Caco-2 (cell line): ENCODE data around the gene NMNAT3. TPM values are rescaled to one million over a fixed set of nuclear protein-coding genes. Genes with fewer than 3 reads are reported as not detected.

ENCODE experiments used
- BruUV-seq: library from RNA; stranded (reverse); fragments of 400-500 nt; replicated peaks from 2 replicates; lab custom pipeline; 2021; lab: Mats Ljungman, UMichigan
- CTCF ChIA-PET: fragments of 300-600 bp; sonication (Branson Sonifier 250); formaldehyde crosslinking; loops from one replicate; lab custom pipeline; 2022; ENCODE audit warnings: antibody characterized with exemption; lab: Charles Lee
- POLR2A ChIA-PET: fragments of 300-600 bp; sonication (Branson Sonifier 250); formaldehyde crosslinking; loops from one replicate; lab custom pipeline; 2022; ENCODE audit warnings: antibody characterized with exemption; lab: Charles Lee
- DNase-seq, 2 experiments: peaks; one replicate each; pipeline versions ENCODE4 v3.0.0 to v3.0.0-alpha.2; 2020 to 2022
- H3K27me3 ChIP-seq: replicated peaks from 2 replicates; pipeline ENCODE4 v1.6.0; 2011; ENCODE audit warnings: low read length; ENCODE audit not compliant: control insufficient read depth, insufficient read depth
- H3K36me3 ChIP-seq: 2 replicates; pipeline ENCODE4 v1.5.1; 2011; ENCODE audit warnings: low read length; ENCODE audit not compliant: control insufficient read depth, insufficient read depth
- H3K4me1 ChIP-seq: fragments of 250-450 bp; sonication (Bioruptor Pico); 2 replicates; pipeline ENCODE4 v1.5.1; 2020; ENCODE audit warnings: mild to moderate bottlenecking
- H3K4me3 ChIP-seq: 2 replicates; pipeline ENCODE4 v1.5.1; 2011; ENCODE audit warnings: low read depth, mild to moderate bottlenecking, control low read depth, low read length
- H3K9me3 ChIP-seq: fragments of 250-450 bp; sonication (Bioruptor Pico); 2 replicates; pipeline ENCODE4 v1.5.1; 2020; ENCODE audit warnings: mild to moderate bottlenecking, moderate library complexity
- H3K27ac Mint-ChIP-seq: one replicate; pipeline ENCODE4 v1.8.0; 2022; ENCODE audit warnings: mixed read lengths; ENCODE audit not compliant: unreplicated experiment
- H3K27me3 Mint-ChIP-seq: one replicate; pipeline ENCODE4 v1.8.0; 2022; ENCODE audit warnings: mixed read lengths; ENCODE audit not compliant: insufficient read depth, unreplicated experiment
- H3K36me3 Mint-ChIP-seq: one replicate; pipeline ENCODE4 v1.8.0; 2022; ENCODE audit warnings: mild to moderate bottlenecking, mixed read lengths; ENCODE audit not compliant: insufficient read depth, unreplicated experiment
- H3K4me1 Mint-ChIP-seq: one replicate; pipeline ENCODE4 v1.8.0; 2022; ENCODE audit warnings: low read depth, mixed read lengths; ENCODE audit not compliant: unreplicated experiment
- H3K4me3 Mint-ChIP-seq: one replicate; pipeline ENCODE4 v1.8.0; 2022; ENCODE audit warnings: mild to moderate bottlenecking, moderate library complexity, mixed read lengths; ENCODE audit not compliant: unreplicated experiment
- H3K9me3 Mint-ChIP-seq: one replicate; pipeline ENCODE4 v1.8.0; 2022; ENCODE audit warnings: mixed read lengths; ENCODE audit not compliant: unreplicated experiment
- CTCF ChIP-seq, 2 experiments: fragments of 200-600 bp in 1 of 2; IDR thresholded peaks; 1 replicate in 1 of 2; 2 replicates in 1 of 2; pipeline versions ENCODE4 v1.5.1 to v1.8.0; 2011 to 2022; ENCODE audit warnings: antibody characterized with exemption in 1 of 2, control low read depth in 1 of 2, inconsistent platforms in 1 of 2, low read depth in 1 of 2, low read length in 1 of 2, mild to moderate bottlenecking in 1 of 2, moderate library complexity in 1 of 2; ENCODE audit not compliant: insufficient read depth in 1 of 2, severe bottlenecking in 1 of 2, unreplicated experiment in 1 of 2
- intact Hi-C: fragments of 100-400 bp; cut with micrococcal nuclease; formaldehyde crosslinking; loops from one replicate; pipeline ENCODE4 v1.10.0; 2022; ENCODE audit not compliant: unreplicated experiment
- total RNA-seq: library from RNA; stranded (reverse); gene quantifications from 2 replicates; pipeline ENCODE4 v1.2.3, GENCODE V29; 2022

NMNAT3 gene
- total RNA-seq, 1 experiment from 2014 or later: 17.6 TPM

GRCh38 chr3:139691619-139692018, 13.8 kb upstream of the NMNAT3 start:
- POLR2A ChIA-PET: no interaction called here

GRCh38 chr3:139689708-139690228, 12.0 kb upstream of the NMNAT3 start:
- Mint-ChIP-seq H3K4me3 (no peak overlapping the region), H3K27ac (no peak overlapping the region), H3K9me3 (peaks cover 5% of the 10 kb centered on the region), H3K4me1 (peaks cover 26% of the 10 kb centered on the region), H3K36me3 (no peaks in the 10 kb centered on the region), H3K27me3 (no peaks in the 10 kb centered on the region)
- Histone ChIP-seq H3K9me3 (no peaks in the 10 kb centered on the region), H3K4me3 (no peak overlapping the region), H3K27me3 (no peaks in the 10 kb centered on the region), H3K36me3 (no peaks in the 10 kb centered on the region), H3K4me1 (peaks cover 12% of the 10 kb centered on the region; the same call in 1 of the 2 replicates)
- no peak for DNase-seq
- POLR2A ChIA-PET: no interaction called here
- CTCF ChIA-PET: no interaction called here
- no TSS peak for BruUV-seq
- TF ChIP-seq CTCF (IDR thresholded peaks at IDR 0.05; ENCODE audit: insufficient read depth in 1 of 2, low read depth in 1 of 2, low read length in 1 of 2, severe bottlenecking in 1 of 2, unreplicated experiment in 1 of 2): no peak
- intact Hi-C loops: no loop called here

More at GRCh38 chr3:139691619-139692018, 13.8 kb upstream of the NMNAT3 start:
- Mint-ChIP-seq H3K4me1 (peaks cover 13% of the 10 kb centered on the region), H3K36me3 (no peaks in the 10 kb centered on the region), H3K27me3 (no peaks in the 10 kb centered on the region), H3K27ac (no peak overlapping the region), H3K4me3 (no peak overlapping the region), H3K9me3 (no peaks in the 10 kb centered on the region)
- Histone ChIP-seq H3K36me3 (no peaks in the 10 kb centered on the region), H3K9me3 (no peaks in the 10 kb centered on the region), H3K4me1 (no peaks in the 10 kb centered on the region; the same call in 1 of the 2 replicates), H3K4me3 (no peak overlapping the region), H3K27me3 (no peaks in the 10 kb centered on the region)
- BruUV-seq: no TSS peak
- TF ChIP-seq CTCF (IDR thresholded peaks at IDR 0.05; ENCODE audit: insufficient read depth in 1 of 2, low read depth in 1 of 2, low read length in 1 of 2, severe bottlenecking in 1 of 2, unreplicated experiment in 1 of 2): no peak
- intact Hi-C loops: no loop called here
- no peak for DNase-seq
- CTCF ChIA-PET: no interaction called here

GRCh38 chr3:139689122-139689521, 11.3 kb upstream of the NMNAT3 start:
- intact Hi-C loops: no loop called here
- H3K9me3 Mint-ChIP-seq: peaks cover 12% of the 10 kb centered on the region
- H3K36me3 Mint-ChIP-seq: no peaks in the 10 kb centered on the region
- no peak overlapping the region for H3K4me3 Mint-ChIP-seq
- Histone ChIP-seq H3K4me3 (no peak overlapping the region), H3K36me3 (no peaks in the 10 kb centered on the region), H3K9me3 (no peaks in the 10 kb centered on the region), H3K27me3 (no peaks in the 10 kb centered on the region), H3K4me1 (peaks cover 17% of the 10 kb centered on the region; the same call in 1 of the 2 replicates)
- ChIA-PET CTCF (no interaction called here), POLR2A (no interaction called here)
- no peaks in the 10 kb centered on the region for H3K27me3 Mint-ChIP-seq
- no peak overlapping the region for H3K27ac Mint-ChIP-seq
- no peak for TF ChIP-seq CTCF (IDR thresholded peaks at IDR 0.05; ENCODE audit: insufficient read depth in 1 of 2, low read depth in 1 of 2, low read length in 1 of 2, severe bottlenecking in 1 of 2, unreplicated experiment in 1 of 2)
- peaks cover 28% of the 10 kb centered on the region for H3K4me1 Mint-ChIP-seq
- no peak for DNase-seq
- BruUV-seq: no TSS peak
